ENCODE data around the gene TMEM161A. TPM values are rescaled to one million over a fixed set of nuclear protein-coding genes. Genes with fewer than 3 reads are reported as not detected.

The TMEM161A gene
- total and polyA plus RNA-seq, 2 of the 13 experiments (the other 11 are each of a cell fraction or from before 2014, with no cell fraction given), result 25.9 to 31.4 TPM

- TF ChIP-seq ZSCAN5A (CRISPR knock-in tag; IDR thresholded peaks at IDR 0.05; ENCODE audit: borderline replicate concordance) (no peak), HMG20A (CRISPR knock-in tag; IDR thresholded peaks at IDR 0.05; ENCODE audit: borderline replicate concordance) (no peak), MTERF4 (CRISPR knock-in tag; IDR thresholded peaks at IDR 0.05) (no peak), SMARCC2 (IDR thresholded peaks at IDR 0.05) (no peak), MLX (CRISPR knock-in tag; IDR thresholded peaks at IDR 0.05) (no peak), RELA (CRISPR knock-in tag; IDR thresholded peaks at IDR 0.05) (no peak), MAZ (IDR thresholded peaks at IDR 0.05; ENCODE audit: borderline replicate concordance, low read depth, low read length) (0 out of 2 replicates have a peak, but pooled peaks have one; percentile 43), MAZ (CRISPR knock-in tag; IDR thresholded peaks at IDR 0.05; ENCODE audit: low read depth) (peak; percentile 52; the same call in 1 of the 2 replicates), MEF2D (CRISPR knock-in tag; IDR thresholded peaks at IDR 0.05) (no peak), ZNF713 (CRISPR knock-in tag; IDR thresholded peaks at IDR 0.05) (no peak), HCFC1 (IDR thresholded peaks at IDR 0.05; ENCODE audit: low read depth, low read length) (no peak), CREB3 (CRISPR knock-in tag; IDR thresholded peaks at IDR 0.05) (no peak), CEBPB (IDR thresholded peaks at IDR 0.05; ENCODE audit: borderline replicate concordance, low read depth, low read length) (no peak), SNAI1 (CRISPR knock-in tag; IDR thresholded peaks at IDR 0.05; ENCODE audit: borderline replicate concordance) (no peak)
These were observed 32.0 kb upstream of the TMEM161A start, which contains the start of gene MEF2B (continued) for GRCh38 chr19:19170053-19170872.
